ENCODE data around the gene EFHD1. TPM values are rescaled to one million over a fixed set of nuclear protein-coding genes. Genes with fewer than 3 reads are reported as not detected.

The EFHD1 gene
- total and polyA plus RNA-seq, 4 donors, result 2.2 to 8.6 (median 4.9) TPM

DNA sequence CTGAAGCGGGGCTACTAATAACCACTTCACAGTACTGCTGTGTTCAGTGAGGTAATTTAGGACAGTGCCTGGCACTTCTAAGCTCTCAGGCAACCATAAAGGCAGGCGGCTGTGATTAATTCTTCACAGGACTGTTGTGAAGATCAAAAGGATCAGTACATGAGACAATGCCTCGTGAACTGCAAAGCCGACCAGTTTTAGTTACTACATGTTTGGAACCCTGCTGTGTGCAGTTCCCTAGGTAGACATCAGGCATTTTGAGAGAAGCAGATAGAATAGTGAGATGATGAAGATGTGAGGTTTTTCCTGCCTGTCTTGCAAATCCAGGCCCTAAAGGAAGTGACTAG, 19.1 kb downstream of the EFHD1 start:
- Histone ChIP-seq H3K4me3 (no peak overlapping the region), H3K9me3 (ENCODE audit: control insufficient read depth in 4 of 4, insufficient read depth in 3 of 4, low read length in 3 of 4) (no peaks in the 10 kb centered on the region), H3K4me1 (ENCODE audit: control insufficient read depth in 5 of 5, insufficient read depth in 5 of 5, low read length in 5 of 5) (no peaks in the 10 kb centered on the region), H3K27ac (ENCODE audit: low read depth in 1 of 2, low read length in 1 of 2) (no peak overlapping the region), H3K27me3 (ENCODE audit: control insufficient read depth in 3 of 3, insufficient read depth in 3 of 3, low read length in 2 of 3) (no peaks in the 10 kb centered on the region), H3K9ac (ENCODE audit: insufficient read depth in 1 of 2, low read length in 2 of 2) (no peak overlapping the region), H3K36me3 (ENCODE audit: control insufficient read depth in 4 of 4, insufficient read depth in 4 of 4, low read length in 4 of 4) (no peaks in the 10 kb centered on the region)
- ATAC-seq (ENCODE audit: insufficient read depth, low FRiP score) (no peak), DNase-seq (no peak)
- TF ChIP-seq CTCF (IDR thresholded peaks at IDR 0.05; ENCODE audit: control extremely low read depth, extremely low read depth), result no peak
- WGBS, 2 donors, result 77 to 81% methylated on average over 4 of the region's 4 CpGs

- WGBS, 2 donors, result 92% methylated on average over 7 of the region's 7 CpGs
- Histone ChIP-seq H3K27ac (ENCODE audit: low read depth in 1 of 2, low read length in 1 of 2) (no peak overlapping the region), H3K27me3 (ENCODE audit: control insufficient read depth in 3 of 3, insufficient read depth in 3 of 3, low read length in 2 of 3) (no peaks in the 10 kb centered on the region), H3K4me3 (no peak overlapping the region), H3K36me3 (ENCODE audit: control insufficient read depth in 4 of 4, insufficient read depth in 4 of 4, low read length in 4 of 4) (no peaks in the 10 kb centered on the region), H3K9me3 (ENCODE audit: control insufficient read depth in 4 of 4, insufficient read depth in 3 of 4, low read length in 3 of 4) (no peaks in the 10 kb centered on the region), H3K4me1 (ENCODE audit: control insufficient read depth in 5 of 5, insufficient read depth in 5 of 5, low read length in 5 of 5) (peaks cover 0 to 2% (median 0%) of the 10 kb centered on the region in 5 donors), H3K9ac (ENCODE audit: insufficient read depth in 1 of 2, low read length in 2 of 2) (no peak overlapping the region)
- no peak for TF ChIP-seq CTCF (IDR thresholded peaks at IDR 0.05; ENCODE audit: control extremely low read depth, extremely low read depth)
- ATAC-seq (ENCODE audit: insufficient read depth, low FRiP score) (no peak), DNase-seq (no peak)
Observed at GRCh38 chr2:232653441-232653840, 20.0 kb downstream of the EFHD1 start.

GRCh38 chr2:232655392-232655791, 22.0 kb downstream of the EFHD1 start:
- WGBS, 2 donors, result 70 to 80% methylated on average over 6 of the region's 6 CpGs
- Histone ChIP-seq H3K27ac (ENCODE audit: low read depth in 1 of 2, low read length in 1 of 2) (no peak overlapping the region), H3K9me3 (ENCODE audit: control insufficient read depth in 4 of 4, insufficient read depth in 3 of 4, low read length in 3 of 4) (no peaks in the 10 kb centered on the region), H3K36me3 (ENCODE audit: control insufficient read depth in 4 of 4, insufficient read depth in 4 of 4, low read length in 4 of 4) (no peaks in the 10 kb centered on the region), H3K27me3 (ENCODE audit: control insufficient read depth in 3 of 3, insufficient read depth in 3 of 3, low read length in 2 of 3) (no peaks in the 10 kb centered on the region), H3K4me1 (ENCODE audit: control insufficient read depth in 5 of 5, insufficient read depth in 5 of 5, low read length in 5 of 5) (peaks cover 0 to 4% (median 0%) of the 10 kb centered on the region in 5 donors), H3K4me3 (no peak overlapping the region), H3K9ac (ENCODE audit: insufficient read depth in 1 of 2, low read length in 2 of 2) (no peak overlapping the region)
- TF ChIP-seq CTCF (IDR thresholded peaks at IDR 0.05; ENCODE audit: control extremely low read depth, extremely low read depth), result no peak
- DNase-seq (no peak), ATAC-seq (ENCODE audit: insufficient read depth, low FRiP score) (no peak)

DNA sequence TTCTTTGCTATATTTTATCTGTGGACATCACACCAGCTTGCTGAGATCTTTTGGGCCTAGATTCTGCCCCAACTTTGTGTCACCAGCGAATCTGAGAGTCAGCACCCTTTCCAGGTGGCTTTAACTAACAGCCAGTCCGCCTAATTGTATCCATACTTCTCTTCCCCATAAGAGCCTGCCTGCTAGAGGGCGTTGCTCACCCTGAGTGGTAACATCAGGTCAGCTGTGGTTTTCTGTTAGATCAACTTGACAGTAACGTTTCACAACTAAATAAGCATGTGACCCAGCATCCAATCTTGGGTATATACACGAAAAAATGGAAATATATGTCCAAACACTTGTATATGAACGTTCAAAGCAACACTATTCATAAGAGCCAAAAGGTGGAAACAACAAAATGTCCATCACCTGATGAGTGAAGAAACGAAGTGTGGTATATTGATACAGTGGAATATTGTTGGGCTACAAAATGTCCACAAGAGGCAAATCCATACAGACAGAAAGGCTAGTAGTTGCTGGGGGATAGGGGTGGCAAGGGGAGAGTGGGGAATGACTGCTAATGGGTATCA, 24.9 kb downstream of the EFHD1 start:
- DNase-seq, result no peak
- Histone ChIP-seq H3K4me3 (no peak overlapping the region), H3K9ac (ENCODE audit: insufficient read depth in 1 of 2, low read length in 2 of 2) (no peak overlapping the region), H3K4me1 (ENCODE audit: control insufficient read depth in 5 of 5, insufficient read depth in 5 of 5, low read length in 5 of 5) (peaks cover 0 to 4% (median 0%) of the 10 kb centered on the region in 5 donors), H3K9me3 (ENCODE audit: control insufficient read depth in 4 of 4, insufficient read depth in 3 of 4, low read length in 3 of 4) (no peaks in the 10 kb centered on the region), H3K36me3 (ENCODE audit: control insufficient read depth in 4 of 4, insufficient read depth in 4 of 4, low read length in 4 of 4) (no peaks in the 10 kb centered on the region), H3K27ac (ENCODE audit: low read depth in 1 of 2, low read length in 1 of 2) (no peak overlapping the region), H3K27me3 (ENCODE audit: control insufficient read depth in 3 of 3, insufficient read depth in 3 of 3, low read length in 2 of 3) (no peaks in the 10 kb centered on the region)
- no peak for ATAC-seq (ENCODE audit: insufficient read depth, low FRiP score)
- 38 to 40% methylated on average over 7 of the region's 7 CpGs for WGBS, 2 donors
- TF ChIP-seq CTCF (IDR thresholded peaks at IDR 0.05; ENCODE audit: control extremely low read depth, extremely low read depth), result no peak
